HepG2 (cell line): ENCODE measurements around the gene CD300A. TPM values are rescaled to one million over a fixed set of nuclear protein-coding genes. Genes with fewer than 3 reads are reported as not detected.

ENCODE experiments used
- CBX1 ChIP-seq: IDR thresholded peaks from one replicate; pipeline ENCODE4 v1.6.1; 2016; ENCODE audit warnings: antibody characterized with exemption, low read depth
- DRAP1 ChIP-seq: IDR thresholded peaks from 2 replicates; pipeline ENCODE4 v1.6.1; 2016; ENCODE audit warnings: missing genetic modification reagents, missing compliant biosample characterization
- HOXD1 ChIP-seq: sonication (generic); formaldehyde crosslinking; IDR thresholded peaks from 2 replicates; pipeline ENCODE4 v1.5.0; 2020; ENCODE audit warnings: missing genetic modification reagents
- MAF1 ChIP-seq: sonication (generic); formaldehyde crosslinking; IDR thresholded peaks from 2 replicates; pipeline ENCODE4 v1.5.0; 2020; ENCODE audit warnings: missing genetic modification reagents, borderline replicate concordance
- NFIB ChIP-seq: sonication (generic); formaldehyde crosslinking; IDR thresholded peaks from 2 replicates; pipeline ENCODE4 v1.9.0; 2021; ENCODE audit warnings: missing genetic modification reagents, mild to moderate bottlenecking, borderline replicate concordance
- NR2F2 ChIP-seq: IDR thresholded peaks from 2 replicates; pipeline ENCODE4 v1.6.1; 2012; ENCODE audit warnings: low read depth, inconsistent platforms, borderline replicate concordance
- PAWR ChIP-seq: sonication (generic); formaldehyde crosslinking; IDR thresholded peaks from 2 replicates; pipeline ENCODE4 v1.4.0; 2020; ENCODE audit warnings: missing genetic modification reagents, mild to moderate bottlenecking, borderline replicate concordance
- RARA ChIP-seq: IDR thresholded peaks from 2 replicates; pipeline ENCODE4 v1.6.1; 2016; ENCODE audit warnings: missing genetic modification reagents, missing compliant biosample characterization
- SNAPC5 ChIP-seq: sonication (generic); formaldehyde crosslinking; IDR thresholded peaks from 2 replicates; pipeline ENCODE4 v1.8.1; 2023; ENCODE audit warnings: mild to moderate bottlenecking, missing genetic modification reagents, borderline replicate concordance
- TEAD2 ChIP-seq: sonication (generic); formaldehyde crosslinking; IDR thresholded peaks from 2 replicates; pipeline ENCODE4 v1.9.0; 2021; ENCODE audit warnings: missing genetic modification reagents
- ZBTB14 ChIP-seq: sonication (generic); formaldehyde crosslinking; IDR thresholded peaks from 2 replicates; pipeline ENCODE4 v1.4.0; 2020; ENCODE audit warnings: missing genetic modification reagents
- ZFP91 ChIP-seq: sonication (generic); formaldehyde crosslinking; IDR thresholded peaks from 2 replicates; pipeline ENCODE4 v1.9.0; 2022; ENCODE audit warnings: missing genetic modification reagents, mild to moderate bottlenecking, borderline replicate concordance
- ZKSCAN5 ChIP-seq: sonication (generic); formaldehyde crosslinking; IDR thresholded peaks from 2 replicates; pipeline ENCODE4 v1.5.1; 2020; ENCODE audit warnings: mild to moderate bottlenecking, missing genetic modification reagents
- ZNF138 ChIP-seq: sonication (generic); formaldehyde crosslinking; IDR thresholded peaks from 2 replicates; pipeline ENCODE4 v1.5.0; 2020; ENCODE audit warnings: mild to moderate bottlenecking, low read depth, missing genetic modification reagents
- ZNF230 ChIP-seq: sonication (generic); formaldehyde crosslinking; IDR thresholded peaks from 2 replicates; pipeline ENCODE4 v1.4.0; 2020; ENCODE audit warnings: mild to moderate bottlenecking, missing genetic modification reagents
- ZNF33A ChIP-seq: sonication (generic); formaldehyde crosslinking; IDR thresholded peaks from 2 replicates; pipeline ENCODE4 v1.5.1; 2020; ENCODE audit warnings: missing genetic modification reagents, mild to moderate bottlenecking, moderate library complexity, borderline replicate concordance
- ZNF530 ChIP-seq: sonication (generic); formaldehyde crosslinking; IDR thresholded peaks from 2 replicates; pipeline ENCODE4 v1.5.0; 2020; ENCODE audit warnings: low read depth, mild to moderate bottlenecking, missing genetic modification reagents
- ZNF619 ChIP-seq: sonication (generic); formaldehyde crosslinking; IDR thresholded peaks from 2 replicates; pipeline ENCODE4 v1.4.0; 2020; ENCODE audit warnings: mild to moderate bottlenecking, missing genetic modification reagents
- ZNF737 ChIP-seq: sonication (generic); formaldehyde crosslinking; IDR thresholded peaks from 2 replicates; pipeline ENCODE4 v1.5.0; 2020; ENCODE audit warnings: missing genetic modification reagents, mild to moderate bottlenecking, borderline replicate concordance
- ZNF772 ChIP-seq: sonication (generic); formaldehyde crosslinking; IDR thresholded peaks from 2 replicates; pipeline ENCODE4 v1.5.0; 2020; ENCODE audit warnings: mild to moderate bottlenecking, missing genetic modification reagents
- polyA plus RNA-seq, 8 experiments: library from polyadenylated mRNA; depleted of rRNA in 3 of 8; stranded (reverse) in 7 of 8; unstranded in 1 of 8; fragments of >200 nt; fragmentation: Illumina TruSeq in 4 of 8; extraction: Trizol in 4 of 8; gene quantifications; 2 replicates each; pipeline versions ENCODE4 v1.2.1 to v1.2.3, GENCODE V29; 2011 to 2016; ENCODE audit warnings: low read depth in 4 of 8, missing spikeins in 1 of 8, mixed read lengths in 1 of 8; ENCODE audit not compliant: insufficient read depth in 1 of 8
- total RNA-seq, 5 experiments: library from RNA; depleted of rRNA; stranded (reverse); fragments of >200 nt; fragmentation: Illumina TruSeq; extraction: Trizol; gene quantifications; 2 replicates each; pipeline ENCODE4 v1.2.3, GENCODE V29; 2016; ENCODE audit warnings: low read depth in 1 of 5
- TF ChIP-seq, protein P1 (sequence below): sonication (generic); formaldehyde crosslinking; IDR thresholded peaks from 2 replicates; pipeline ENCODE4 v1.5.1; 2020; ENCODE audit warnings: missing genetic modification reagents, mild to moderate bottlenecking, borderline replicate concordance
- TF ChIP-seq, protein P2 (sequence below): sonication (generic); formaldehyde crosslinking; IDR thresholded peaks from 2 replicates; pipeline ENCODE4 v1.5.0; 2020; ENCODE audit warnings: missing genetic modification reagents

The CD300A gene
- total and polyA plus RNA-seq, 2 of the 13 experiments (the other 11 are each of a cell fraction or from before 2014, with no cell fraction given): not detected

DNA sequence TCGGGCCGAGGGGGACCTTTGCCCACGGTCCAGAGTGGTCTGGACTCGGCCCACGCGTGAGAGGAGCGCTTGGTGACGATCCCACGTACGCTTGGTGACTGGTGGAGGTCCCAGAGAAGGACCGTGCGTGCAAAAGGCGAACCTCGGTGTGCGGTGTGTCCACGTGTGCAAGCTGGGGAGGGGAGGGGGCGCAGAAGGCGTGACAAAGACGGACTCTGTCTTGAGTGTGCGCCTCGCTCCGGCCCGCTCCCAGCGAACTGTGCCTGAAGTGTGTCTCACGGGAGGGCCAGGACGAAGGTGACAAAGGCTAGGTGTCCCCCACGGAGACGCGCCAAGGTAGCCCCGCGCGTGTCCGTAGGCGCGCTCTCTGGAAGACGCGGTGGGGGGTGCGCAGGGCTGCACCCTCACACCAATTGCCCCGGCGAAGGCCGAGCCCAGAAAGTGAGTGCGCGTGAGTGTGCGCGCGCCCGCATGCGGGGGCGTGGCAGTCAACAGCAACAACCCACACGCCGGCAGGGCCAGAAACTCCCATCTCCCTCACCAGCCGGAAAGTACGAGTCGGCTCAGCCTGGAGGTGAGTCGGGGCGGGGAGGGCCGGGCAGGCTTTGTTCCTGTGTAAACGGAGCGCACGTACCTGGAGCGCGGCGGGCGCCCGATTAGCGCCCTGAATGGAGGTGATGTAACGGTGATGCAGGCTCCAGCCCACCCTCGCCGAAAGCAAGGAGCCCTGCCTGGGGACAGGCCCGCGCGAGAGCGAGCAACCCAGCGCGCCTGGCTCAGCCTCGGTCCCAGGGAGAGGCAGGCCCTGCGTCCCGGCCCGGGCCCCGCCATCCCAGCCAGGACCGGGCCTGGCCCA is 34.6 kb upstream of the CD300A start, which contains the start of gene GPRC5C (continued):
- no peak; the same call in 1 of the 2 replicates for TF ChIP-seq PAWR
- TF ChIP-seq NFIB (CRISPR knock-in tag): no peak
- peak; percentile 8; the same call in 1 of the 2 replicates for TF ChIP-seq ZNF530
- TF ChIP-seq ZKSCAN5 (CRISPR knock-in tag): peak; percentile 93
- peak; percentile 58 for TF ChIP-seq RARA (CRISPR knock-in tag)
- peak; percentile 95 for TF ChIP-seq ZNF772 (CRISPR knock-in tag)
- no peak for TF ChIP-seq ZNF138 (CRISPR knock-in tag)
- no peak; the same call in 1 of the 2 replicates for TF ChIP-seq ZNF33A
- TF ChIP-seq ZNF230 (CRISPR knock-in tag): no peak
- peak; percentile 29; the same call in 1 of the 2 replicates for TF ChIP-seq HOXD1 (CRISPR knock-in tag)
- TF ChIP-seq SNAPC5 (CRISPR knock-in tag): peak; percentile 57; the same call in 1 of the 2 replicates
- TF ChIP-seq, protein P1, sequence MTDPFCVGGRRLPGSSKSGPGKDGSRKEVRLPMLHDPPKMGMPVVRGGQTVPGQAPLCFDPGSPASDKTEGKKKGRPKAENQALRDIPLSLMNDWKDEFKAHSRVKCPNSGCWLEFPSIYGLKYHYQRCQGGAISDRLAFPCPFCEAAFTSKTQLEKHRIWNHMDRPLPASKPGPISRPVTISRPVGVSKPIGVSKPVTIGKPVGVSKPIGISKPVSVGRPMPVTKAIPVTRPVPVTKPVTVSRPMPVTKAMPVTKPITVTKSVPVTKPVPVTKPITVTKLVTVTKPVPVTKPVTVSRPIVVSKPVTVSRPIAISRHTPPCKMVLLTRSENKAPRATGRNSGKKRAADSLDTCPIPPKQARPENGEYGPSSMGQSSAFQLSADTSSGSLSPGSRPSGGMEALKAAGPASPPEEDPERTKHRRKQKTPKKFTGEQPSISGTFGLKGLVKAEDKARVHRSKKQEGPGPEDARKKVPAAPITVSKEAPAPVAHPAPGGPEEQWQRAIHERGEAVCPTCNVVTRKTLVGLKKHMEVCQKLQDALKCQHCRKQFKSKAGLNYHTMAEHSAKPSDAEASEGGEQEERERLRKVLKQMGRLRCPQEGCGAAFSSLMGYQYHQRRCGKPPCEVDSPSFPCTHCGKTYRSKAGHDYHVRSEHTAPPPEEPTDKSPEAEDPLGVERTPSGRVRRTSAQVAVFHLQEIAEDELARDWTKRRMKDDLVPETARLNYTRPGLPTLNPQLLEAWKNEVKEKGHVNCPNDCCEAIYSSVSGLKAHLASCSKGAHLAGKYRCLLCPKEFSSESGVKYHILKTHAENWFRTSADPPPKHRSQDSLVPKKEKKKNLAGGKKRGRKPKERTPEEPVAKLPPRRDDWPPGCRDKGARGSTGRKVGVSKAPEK (CRISPR knock-in tag): no peak
- TF ChIP-seq, protein P2, sequence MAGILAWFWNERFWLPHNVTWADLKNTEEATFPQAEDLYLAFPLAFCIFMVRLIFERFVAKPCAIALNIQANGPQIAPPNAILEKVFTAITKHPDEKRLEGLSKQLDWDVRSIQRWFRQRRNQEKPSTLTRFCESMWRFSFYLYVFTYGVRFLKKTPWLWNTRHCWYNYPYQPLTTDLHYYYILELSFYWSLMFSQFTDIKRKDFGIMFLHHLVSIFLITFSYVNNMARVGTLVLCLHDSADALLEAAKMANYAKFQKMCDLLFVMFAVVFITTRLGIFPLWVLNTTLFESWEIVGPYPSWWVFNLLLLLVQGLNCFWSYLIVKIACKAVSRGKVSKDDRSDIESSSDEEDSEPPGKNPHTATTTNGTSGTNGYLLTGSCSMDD: no peak
- peak; percentile 10; the same call in 1 of the 2 replicates for TF ChIP-seq ZNF737 (CRISPR knock-in tag)
- TF ChIP-seq CBX1: peak; percentile 77
- peak; percentile 93 for TF ChIP-seq ZNF619 (CRISPR knock-in tag)
- peak; percentile 73 for TF ChIP-seq ZFP91 (CRISPR knock-in tag)
- TF ChIP-seq TEAD2 (CRISPR knock-in tag): no peak
- peak; percentile 99 for TF ChIP-seq ZBTB14 (CRISPR knock-in tag)
- TF ChIP-seq MAF1: no peak
- no peak for TF ChIP-seq NR2F2
- peak; percentile 90 for TF ChIP-seq DRAP1 (CRISPR knock-in tag)
